NCI-H345 treated with DMSO at 0.1 percent for 48 hours (cell line): ENCODE results near the gene IL17RC.

Experiments used
- DNase-seq: peaks from one replicate; lab custom pipeline; 2025; ENCODE audit not compliant: unreplicated experiment; lab: John Stamatoyannopoulos, UW

The IL17RC gene

DNA sequence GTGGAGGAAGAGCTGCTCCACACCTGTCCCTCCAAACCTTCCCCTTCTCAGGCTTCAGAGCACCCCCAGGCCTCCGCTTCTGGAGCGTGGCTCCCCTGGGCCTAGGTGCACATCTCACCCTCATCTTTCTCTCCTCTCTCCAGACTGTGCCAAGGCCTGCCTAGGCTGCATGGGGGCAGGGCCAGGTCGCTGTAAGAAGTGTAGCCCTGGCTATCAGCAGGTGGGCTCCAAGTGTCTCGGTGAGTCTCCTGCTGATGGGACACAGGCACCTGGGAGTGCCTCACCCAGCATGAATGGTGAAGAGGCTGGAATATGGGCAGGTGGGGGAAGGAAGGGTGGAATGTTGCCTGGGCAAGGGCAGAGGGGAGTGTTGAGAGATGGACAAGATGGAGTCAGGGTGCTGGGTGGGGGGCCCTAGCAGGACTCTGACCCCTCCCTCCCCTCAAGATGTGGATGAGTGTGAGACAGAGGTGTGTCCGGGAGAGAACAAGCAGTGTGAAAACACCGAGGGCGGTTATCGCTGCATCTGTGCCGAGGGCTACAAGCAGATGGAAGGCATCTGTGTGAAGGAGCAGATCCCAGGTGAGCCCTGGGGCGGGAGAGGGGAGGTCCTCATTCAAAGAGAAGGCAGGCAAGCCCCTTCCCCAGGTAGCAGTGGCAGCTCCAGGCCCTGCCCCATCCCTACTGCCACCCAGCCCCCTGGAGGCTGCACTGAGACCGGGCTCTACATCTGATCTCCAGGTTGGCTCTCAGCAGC is 26.2 kb downstream of the IL17RC start:
- DNase-seq, result no peak

DNA sequence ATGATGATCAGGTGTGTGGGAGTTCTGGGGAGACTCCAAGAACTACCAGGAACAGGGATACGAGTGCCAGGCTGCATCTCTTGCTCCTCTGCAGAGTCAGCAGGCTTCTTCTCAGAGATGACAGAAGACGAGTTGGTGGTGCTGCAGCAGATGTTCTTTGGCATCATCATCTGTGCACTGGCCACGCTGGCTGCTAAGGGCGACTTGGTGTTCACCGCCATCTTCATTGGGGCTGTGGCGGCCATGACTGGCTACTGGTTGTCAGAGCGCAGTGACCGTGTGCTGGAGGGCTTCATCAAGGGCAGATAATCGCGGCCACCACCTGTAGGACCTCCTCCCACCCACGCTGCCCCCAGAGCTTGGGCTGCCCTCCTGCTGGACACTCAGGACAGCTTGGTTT is 27.4 kb downstream of the IL17RC start:
- no peak for DNase-seq

DNA sequence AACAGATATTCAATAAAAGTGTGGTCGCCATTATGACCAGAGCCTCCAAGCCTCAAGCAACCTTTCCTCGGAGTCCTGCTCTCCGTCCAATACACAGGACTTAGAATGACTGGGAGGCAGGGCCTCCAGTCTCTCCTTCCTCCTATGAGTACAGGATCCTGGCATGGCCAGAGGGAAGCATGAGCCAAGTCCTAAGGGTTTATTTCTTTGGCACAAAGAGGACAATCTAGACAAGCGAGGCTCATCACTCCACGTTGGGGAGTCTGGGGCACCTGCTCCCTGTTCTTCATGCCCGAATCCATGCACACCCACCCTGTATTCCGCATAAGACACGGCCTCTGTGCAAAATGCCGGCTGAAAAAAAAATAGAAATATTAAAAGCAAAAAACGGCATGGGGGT is 28.5 kb downstream of the IL17RC start:
- no peak for DNase-seq

DNA sequence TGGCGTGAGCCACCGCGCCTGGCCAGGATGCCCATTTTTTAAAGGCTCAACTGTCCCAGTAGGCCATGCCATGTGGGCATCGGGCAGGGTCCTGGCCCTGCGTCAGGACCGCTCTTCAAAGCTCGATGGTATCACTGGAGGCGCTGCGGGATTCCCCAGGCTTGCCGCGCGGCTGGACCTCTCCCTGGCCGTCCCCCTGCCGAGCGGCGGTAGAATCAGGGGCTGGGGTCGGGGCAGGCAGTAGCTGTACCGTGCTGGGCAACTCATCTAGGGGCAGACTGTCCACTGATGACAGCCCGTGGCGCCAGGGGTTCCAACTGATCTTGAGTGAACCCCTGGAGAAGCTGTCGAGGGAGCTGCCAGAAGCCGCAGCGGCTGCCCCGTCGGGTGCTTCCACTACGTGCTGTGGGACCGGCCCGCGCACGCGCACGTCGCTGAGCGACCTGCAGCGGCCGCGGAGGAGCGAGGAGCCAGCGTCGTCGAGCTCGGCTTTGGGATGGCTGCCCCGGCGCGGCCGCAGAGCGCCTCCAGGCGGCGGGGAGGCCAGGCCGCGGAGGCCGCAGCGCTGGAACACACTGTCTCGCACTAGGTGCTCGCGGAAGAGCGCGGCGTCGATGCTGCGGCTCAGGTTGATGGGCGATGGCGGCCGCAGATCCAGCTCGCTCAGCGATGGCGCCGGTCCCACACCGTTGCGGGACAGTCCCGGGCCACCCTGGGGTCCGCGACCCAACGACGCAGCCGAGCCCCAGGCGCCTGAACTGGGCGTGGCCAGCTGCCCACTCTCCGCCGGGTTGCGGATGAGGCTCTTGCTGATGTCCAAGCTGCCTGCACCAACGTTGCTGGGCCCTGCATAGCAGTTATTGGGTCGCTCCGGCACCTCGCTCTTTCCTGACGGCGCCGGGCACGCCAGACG is 29.5 kb downstream of the IL17RC start:
- peak; percentile 36 for DNase-seq

DNA sequence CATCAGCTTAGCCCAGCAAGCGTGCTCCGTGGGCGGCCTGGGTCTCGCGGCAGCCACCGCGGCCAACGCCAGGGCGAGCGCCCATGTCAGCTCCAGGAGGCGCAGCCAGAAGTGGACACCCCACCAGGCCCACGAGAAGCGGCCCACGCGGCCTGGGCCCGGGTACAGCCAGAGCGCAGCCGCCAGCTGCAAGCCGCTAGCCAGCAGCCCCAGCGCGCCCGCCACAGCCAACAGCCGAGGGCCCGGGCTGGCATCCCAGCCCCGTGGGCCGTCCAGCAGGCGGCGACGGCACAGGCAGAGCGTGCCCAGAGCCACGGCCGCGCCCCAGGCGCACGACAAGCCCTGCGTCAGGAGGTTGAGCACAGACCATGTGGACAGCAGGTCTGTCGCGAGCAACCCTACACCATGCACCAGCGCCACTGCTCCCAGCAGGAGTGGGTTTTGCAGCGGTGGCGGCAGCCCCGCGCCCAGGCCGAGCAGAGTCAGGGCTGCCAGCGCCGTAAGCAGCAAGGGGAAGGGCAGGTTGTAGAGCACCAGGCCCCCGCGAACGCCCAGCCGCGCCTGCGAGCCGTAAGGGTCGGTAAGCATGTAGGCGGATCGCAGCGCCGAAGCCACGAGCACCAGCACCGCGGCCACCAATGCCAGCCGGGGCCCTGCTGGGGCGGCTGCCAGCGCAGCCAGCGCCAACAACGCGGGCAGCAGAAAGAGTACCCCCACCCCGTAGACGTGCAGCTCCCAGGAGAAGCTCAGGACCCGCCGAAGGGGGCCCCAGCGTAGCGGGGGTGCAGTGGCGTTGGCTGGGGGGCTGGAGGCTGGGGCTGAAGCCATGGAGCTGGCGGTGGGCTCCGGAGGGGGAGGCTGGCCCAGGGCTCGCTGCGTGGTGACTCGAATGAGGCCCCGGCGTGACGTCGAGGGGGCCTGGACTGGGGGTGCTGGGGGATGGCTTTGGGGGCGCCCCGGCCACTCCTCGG is 30.4 kb downstream of the IL17RC start:
- no peak for DNase-seq

DNA sequence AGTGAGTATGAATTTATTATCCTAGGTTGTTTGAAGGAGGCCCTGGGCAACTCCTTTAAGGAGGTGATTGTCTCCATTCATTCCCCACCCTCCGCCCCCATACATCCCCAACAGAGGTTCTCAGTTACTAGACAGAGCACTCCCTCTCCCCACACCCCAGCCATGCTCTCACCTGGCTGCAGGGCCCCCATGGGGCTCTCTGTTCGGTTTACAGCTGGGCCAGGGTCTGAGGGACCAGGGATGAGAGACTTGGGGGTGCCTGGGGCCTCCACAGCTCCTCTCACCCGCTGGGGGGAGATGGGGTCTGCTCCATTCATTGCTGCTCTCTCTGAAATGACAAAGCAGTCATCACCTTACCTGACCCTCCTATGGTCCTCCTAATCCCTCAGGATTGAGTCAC is 31.7 kb downstream of the IL17RC start:
- DNase-seq, result no peak

DNA sequence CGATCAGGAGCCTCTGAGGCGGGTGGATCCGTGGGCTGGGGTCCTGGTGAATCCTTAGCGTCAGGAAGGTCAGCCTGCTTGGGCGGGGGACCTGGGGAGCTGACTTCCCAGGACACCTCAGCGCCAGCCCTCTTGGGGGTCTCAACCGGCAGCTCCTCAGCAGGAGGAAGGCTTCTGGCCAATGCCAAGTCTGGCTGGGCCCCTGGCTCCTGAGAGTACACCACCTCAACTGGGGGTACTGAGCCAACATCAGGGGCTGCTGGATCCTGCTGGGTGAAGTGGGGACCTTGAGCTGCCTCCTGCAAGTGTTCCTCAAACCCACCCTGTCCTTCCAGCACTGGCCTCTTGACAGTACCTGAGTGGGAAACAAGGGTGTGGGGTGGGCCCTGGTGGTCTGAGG is 32.2 kb downstream of the IL17RC start:
- DNase-seq, result no peak

DNA sequence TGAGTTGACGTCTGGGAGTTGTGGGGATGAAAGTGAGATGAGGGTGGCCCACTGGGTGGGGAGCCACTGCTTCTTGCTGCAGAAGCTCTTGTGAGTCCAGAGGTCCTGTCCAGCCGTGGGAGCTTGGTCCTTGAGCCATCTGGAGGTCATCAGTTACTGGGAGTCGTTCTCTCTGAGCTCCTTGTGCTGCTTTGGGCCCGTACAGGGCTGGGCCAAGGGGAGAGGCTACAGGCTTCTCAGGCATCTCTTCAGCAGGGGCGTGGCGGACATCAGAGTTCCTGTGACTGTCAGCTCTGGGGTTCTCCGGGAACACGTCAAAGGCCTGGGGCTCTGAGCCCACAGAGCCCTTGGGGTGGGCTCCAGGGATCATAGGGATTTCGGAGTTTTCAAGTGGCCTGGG is 32.7 kb downstream of the IL17RC start:
- DNase-seq, result no peak

DNA sequence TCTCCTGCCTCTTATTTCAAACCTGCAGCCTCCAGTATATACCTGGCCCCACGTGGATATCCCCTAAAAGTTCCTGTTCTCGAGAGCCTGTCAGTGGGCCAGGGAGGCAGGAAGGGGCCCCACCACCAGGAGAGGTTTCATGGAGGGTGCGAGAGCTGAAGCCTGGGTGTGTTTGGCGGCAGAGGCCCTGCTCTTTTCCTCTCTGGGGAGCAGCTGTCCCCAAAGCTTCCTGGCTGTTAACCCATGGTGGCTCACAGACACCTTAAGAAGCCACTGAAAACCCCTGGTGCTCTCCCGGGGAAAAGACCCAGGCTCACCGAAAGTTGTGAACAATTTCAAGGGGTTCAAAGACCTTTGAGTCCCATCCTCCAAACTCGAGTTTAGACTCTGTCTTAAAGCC is 34.2 kb downstream of the IL17RC start:
- DNase-seq, result no peak

DNA sequence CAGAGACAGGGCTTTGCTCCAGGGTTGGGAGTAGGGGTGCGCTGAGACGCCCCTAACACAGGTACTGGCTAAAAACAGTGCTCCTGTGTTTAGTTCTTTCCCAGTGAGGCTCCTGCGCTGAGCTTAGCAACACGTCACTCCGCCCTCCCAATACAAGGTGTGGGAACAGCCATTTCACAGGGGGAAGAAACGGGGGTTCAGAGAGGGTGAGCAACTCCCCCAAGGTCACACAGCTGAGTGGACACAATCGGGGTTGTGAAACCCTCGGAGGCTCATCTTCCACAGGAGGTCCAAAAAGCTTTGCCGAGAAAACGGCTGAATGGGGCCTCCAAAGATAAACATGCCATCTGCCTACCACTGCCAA is 34.7 kb downstream of the IL17RC start:
- no peak for DNase-seq

DNA sequence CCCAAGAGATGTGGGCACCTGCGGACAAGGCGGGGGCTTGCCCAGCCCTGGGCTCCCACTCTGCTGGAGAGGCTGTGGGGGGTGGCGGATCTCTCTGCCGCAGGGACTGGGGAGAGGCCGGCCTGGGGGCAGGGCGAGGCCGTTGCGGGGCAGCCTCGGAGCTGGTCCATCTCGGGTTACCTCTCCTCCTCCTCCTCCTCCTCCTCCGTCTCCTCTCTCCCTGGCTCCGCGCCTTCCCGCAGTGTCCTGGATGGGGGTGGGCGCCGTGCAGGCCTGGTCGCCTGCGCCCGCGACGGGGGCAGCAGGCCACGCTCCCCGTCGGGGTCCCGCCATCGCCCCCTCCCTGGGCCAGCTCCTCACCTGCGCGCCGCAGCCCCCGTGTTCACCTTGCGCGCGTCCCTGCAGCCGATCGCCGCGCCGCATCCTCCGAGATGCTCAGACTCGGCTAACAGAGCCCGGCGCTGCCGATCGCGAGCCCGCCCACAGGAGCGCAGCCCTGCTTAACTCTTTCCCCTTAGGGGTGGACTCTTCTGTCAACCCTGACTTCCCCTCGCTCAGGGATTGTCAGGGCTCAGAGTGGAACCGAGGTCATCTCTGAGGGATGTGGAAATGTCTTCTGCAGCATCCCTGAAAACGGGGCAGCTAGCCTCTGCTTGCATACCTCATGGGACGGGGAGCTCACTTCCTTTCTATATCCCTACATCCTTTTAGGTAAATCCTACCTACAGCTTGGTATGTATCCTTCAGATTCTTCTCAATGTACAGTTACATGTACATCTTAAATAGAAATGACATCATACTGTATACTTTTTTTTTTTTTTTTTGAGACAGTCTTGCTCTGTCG is 35.3 kb downstream of the IL17RC start, which contains the start of gene PRRT3:
TSS of gene PRRT3 (minus strand) at position 447 of the 844 bp plus-strand sequence. CDS start 2,293 bp downstream, outside the sequence.
- no peak for DNase-seq

DNA sequence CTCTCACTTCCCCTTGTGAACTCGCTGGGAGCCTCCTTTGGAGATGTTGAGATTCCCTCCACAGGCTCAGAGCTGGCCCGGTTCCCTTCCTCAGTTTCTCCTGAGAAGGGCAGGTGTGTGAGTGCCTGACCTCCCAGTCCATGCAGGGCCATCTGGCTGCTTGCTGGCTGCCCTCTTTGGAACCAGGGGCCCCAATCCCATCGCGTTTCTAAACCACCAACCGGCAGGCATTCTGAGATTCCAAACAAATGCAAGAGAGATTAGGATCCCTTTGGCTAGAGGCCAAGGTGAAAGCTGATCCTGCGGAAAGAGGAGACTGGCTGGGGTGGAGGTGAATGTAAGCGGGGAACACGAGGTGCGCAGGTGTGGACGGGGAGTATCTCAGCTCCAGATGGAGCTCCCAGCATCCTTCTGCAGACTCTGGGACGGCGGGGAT is 38.2 kb downstream of the IL17RC start:
- peak; percentile 49 for DNase-seq

DNA sequence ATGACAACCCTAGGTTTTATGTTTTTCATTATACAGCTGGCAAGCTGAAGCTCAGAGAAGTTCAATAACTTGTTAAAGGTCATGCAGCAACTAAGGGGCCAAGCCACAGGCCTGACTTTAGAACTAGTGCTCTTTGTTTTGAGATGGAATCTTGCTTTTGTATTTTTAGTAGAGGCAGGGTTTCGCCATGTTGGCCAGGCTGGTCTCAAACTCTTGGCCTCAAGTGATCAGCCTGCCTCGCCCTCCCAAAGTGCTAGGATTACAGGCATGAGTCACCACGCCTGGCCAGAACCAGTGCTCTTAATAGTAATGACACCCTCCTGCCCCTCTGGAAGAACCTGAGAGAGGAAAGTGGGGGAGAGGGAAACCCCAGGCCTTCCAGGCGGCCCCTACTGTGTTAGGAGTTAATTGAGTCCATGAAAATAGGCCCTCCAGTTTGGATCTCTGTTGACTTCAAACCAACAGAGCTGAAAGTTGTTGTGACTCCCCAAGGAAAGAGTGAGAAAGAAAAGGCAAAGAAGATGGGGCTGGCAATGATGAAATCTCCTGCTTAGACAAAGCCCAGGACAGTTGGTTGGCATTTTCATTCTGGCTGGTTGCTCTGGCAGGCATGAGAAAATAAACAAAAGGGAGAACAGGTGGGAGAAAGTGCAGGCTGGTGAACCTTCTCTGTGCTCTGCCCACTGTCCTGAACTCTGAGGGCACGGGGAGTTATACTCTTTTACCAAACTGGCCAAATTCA is 38.9 kb downstream of the IL17RC start:
- DNase-seq, result no peak

DNA sequence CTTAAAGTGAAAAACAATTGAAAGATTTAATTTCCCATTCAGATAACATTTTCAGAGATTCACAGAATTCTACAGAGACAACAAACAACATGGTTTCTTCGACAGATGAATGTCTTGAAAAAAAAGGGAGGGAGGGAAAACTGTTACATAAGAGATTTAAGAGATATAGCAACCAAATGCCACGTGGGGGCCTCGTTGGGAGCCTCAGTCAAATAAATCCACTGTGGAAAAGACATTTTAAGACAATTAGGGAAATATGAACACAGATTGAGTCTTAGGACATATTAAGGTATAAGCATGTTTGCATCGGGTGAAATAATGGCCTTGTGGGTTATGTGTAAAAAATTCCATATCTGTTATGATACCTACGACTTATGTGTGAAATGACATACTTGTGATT is 40.3 kb downstream of the IL17RC start:
- DNase-seq, result no peak

DNA sequence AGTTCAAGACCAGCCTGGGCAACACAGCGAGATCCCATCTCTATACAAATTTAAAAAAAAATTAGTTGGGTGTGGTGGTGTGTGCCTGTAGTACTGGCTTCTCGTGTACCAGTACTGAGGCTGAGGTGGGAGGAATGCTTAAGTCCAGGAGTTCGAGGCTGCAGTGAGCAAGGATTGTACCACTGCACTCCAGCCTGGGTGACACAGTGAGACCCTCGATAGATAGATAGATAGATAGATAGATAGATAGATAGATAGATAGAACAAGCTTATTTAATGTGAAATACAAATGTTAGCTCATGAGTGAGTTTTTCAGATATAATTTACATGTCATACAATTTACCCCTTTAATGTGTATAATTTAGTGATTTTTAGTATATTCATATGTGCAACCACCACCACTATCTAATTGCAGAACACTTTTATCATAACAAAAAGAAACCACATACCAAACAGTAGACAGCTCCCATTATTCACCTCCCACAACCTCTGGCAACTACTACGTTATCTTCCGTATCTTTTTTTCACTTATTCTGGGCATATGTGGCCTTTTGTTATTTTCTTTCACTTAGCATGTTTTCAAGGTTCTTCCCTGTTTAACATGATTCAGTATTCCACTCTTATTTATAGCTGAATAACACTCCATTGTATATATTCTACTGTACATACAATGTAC is 48.4 kb downstream of the IL17RC start:
- DNase-seq, result no peak

DNA sequence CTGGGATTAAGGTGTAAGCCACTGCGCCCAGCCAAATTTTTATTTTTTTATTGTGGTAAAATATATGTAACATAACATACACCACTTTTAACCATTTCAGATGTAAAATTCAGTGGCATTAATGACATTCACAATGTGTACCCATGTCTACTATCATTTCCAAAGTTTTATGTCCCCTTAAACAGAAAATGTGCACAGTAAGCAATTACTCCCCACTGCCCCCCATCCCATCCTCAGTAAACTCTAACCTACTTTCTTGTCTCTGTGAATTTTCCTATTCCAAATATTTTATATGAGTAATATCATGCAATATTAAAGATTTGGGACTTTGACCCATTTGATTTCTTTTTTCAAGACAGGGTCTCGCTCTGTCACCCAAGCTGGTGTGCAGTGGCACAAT is 49.9 kb downstream of the IL17RC start:
- DNase-seq, result no peak

DNA sequence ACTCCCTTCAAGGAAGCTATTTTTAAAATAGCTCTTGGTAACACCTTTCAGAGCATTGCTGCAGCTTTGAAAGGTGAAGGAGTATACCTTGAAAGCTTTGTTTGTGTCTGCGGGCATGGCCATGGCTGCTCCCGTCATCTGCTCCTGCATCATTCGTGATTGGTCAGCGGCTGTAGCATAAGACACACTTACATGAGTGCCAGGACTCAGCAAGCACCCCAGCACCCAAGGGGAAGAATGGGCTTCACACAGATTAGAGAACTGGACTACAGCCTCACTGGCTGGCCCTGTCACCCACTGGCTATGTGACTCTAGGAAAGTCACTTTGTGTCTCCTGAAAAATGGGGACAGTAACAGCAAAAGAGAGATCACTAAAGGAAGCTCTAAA is 52.7 kb downstream of the IL17RC start:
- DNase-seq, result no peak

DNA sequence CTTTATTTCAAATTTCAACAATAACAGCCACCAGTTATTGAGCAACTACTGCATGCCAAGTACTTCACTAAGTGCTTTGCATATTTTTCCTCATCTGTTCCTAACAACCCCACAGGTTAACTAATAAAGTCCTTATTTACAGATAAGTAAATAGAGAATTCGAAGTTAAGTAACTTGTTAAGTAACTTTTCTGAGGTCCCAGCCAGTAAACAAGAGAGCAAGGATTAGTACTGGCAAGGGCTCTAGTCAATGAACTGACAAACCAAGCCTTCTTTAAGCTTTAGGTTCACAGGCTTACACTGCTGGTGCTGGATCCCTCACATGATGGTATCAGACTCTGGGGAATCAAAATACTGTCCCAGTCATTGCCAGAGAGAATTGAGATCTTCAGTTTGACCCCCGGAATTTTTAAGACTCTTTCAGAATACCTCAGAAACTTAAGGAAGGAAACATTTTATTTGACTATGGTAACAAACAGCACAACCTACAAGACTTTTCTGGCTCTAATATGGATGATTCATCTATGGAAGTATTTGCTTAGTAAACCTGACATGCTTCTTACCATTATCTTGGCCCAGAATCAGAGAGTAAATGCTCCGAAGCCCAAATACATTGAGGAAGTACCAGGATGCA is 53.2 kb downstream of the IL17RC start:
- DNase-seq, result no peak
